ES-I3 (cell line): Measurements from ENCODE around the gene CDKN2AIPNL.
"Not testable (repeated sequence)": the region's sequence is repeated elsewhere in the genome, so short reads cannot be mapped to it uniquely, and the experiment has no call there.

Source experiments
- H3K36me3 ChIP-seq: 2 replicates; pipeline ENCODE4 v1.6.1; 2013; ENCODE audit warnings: mild to moderate bottlenecking, low read length, control low read depth, moderate library complexity; ENCODE audit not compliant: insufficient read depth
- H3K4me1 ChIP-seq: 2 replicates; pipeline ENCODE4 v1.6.1; 2013; ENCODE audit warnings: mild to moderate bottlenecking, control low read depth, low read length; ENCODE audit not compliant: insufficient read depth
- H3K9ac ChIP-seq: 2 replicates; pipeline ENCODE4 v1.6.1; 2013; ENCODE audit warnings: low read depth, mild to moderate bottlenecking, low read length, moderate library complexity
- H3K9me3 ChIP-seq: 2 replicates; pipeline ENCODE4 v1.6.1; 2013; ENCODE audit warnings: mild to moderate bottlenecking, low read length, moderate library complexity; ENCODE audit not compliant: control insufficient read depth, insufficient read depth

The CDKN2AIPNL gene

GRCh38 chr5:134403951-134404350 lies 7.7 kb downstream of the CDKN2AIPNL start:
- no peaks in the 10 kb centered on the region for H3K9me3 ChIP-seq
- H3K36me3 ChIP-seq = peaks cover 11% of the 10 kb centered on the region
- H3K9ac ChIP-seq = no peak overlapping the region
- H3K4me1 ChIP-seq = no peaks in the 10 kb centered on the region

GRCh38 chr5:134398609-134399155 lies 13.0 kb downstream of the CDKN2AIPNL start:
- Histone ChIP-seq H3K36me3 (peaks cover 25% of the 10 kb centered on the region), H3K9me3 (no peaks in the 10 kb centered on the region), H3K9ac (no peak overlapping the region), H3K4me1 (peaks cover 12% of the 10 kb centered on the region)

DNA sequence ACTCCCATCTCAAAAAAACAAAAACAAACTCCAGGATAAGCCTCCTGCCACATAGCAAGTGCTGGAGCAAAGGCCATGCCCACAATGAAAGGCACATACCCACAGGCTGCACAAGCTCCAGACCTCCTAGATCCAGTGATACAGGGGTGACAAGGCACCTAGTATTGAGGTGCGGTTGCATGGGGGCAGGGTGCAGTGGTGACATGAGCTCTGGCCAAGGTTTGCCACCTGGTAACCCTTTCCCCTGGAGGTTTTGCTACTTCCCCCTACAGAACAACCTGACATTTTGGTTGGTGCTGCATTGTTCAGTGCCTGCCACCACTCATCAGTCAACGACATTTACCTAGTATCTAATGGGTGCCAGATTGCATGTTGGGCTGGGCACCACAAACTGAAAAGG lies 14.5 kb downstream of the CDKN2AIPNL start:
- H3K9ac ChIP-seq = no peak overlapping the region
- H3K4me1 ChIP-seq = peaks cover 14% of the 10 kb centered on the region
- H3K9me3 ChIP-seq = no peaks in the 10 kb centered on the region
- H3K36me3 ChIP-seq = peaks cover 25% of the 10 kb centered on the region

- H3K36me3 ChIP-seq = peaks cover 22% of the 10 kb centered on the region
Measured at GRCh38 chr5:134396274-134396673, 15.4 kb downstream of the CDKN2AIPNL start.

DNA sequence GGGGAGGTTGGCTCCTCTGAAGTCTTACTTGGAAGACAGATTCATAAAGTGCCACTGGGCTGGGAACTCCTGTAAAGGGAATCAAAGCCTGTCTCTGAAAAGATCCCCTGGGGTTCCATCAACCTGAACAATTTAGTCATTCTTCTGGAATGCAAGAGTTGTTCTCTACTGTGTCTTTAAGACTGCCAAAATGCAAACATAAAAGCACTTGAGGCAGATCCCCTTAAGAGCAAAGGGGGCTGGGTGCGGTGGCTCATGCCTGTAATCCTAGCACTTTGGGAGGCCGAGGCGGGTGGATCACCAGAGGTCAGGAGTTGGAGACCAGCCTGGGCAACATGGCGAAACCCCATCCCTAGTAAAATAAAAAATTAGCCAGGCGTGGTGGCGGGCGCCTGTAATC lies 16.7 kb downstream of the CDKN2AIPNL start:
- peaks cover 14% of the 10 kb centered on the region for H3K4me1 ChIP-seq
- H3K9me3 ChIP-seq = no peaks in the 10 kb centered on the region
- no peak overlapping the region for H3K9ac ChIP-seq
- peaks cover 25% of the 10 kb centered on the region for H3K36me3 ChIP-seq

More at GRCh38 chr5:134396274-134396673, 15.4 kb downstream of the CDKN2AIPNL start:
- no peaks in the 10 kb centered on the region for H3K9me3 ChIP-seq
- no peak overlapping the region for H3K9ac ChIP-seq
- H3K4me1 ChIP-seq = peaks cover 14% of the 10 kb centered on the region

GRCh38 chr5:134392301-134392700 lies 19.4 kb downstream of the CDKN2AIPNL start:
- H3K4me1 ChIP-seq = peaks cover 14% of the 10 kb centered on the region
- H3K9ac ChIP-seq = no peak overlapping the region
- peaks cover 39% of the 10 kb centered on the region for H3K36me3 ChIP-seq
- H3K9me3 ChIP-seq = no peaks in the 10 kb centered on the region

- no peaks in the 10 kb centered on the region for H3K4me1 ChIP-seq
- H3K9me3 ChIP-seq = no peaks in the 10 kb centered on the region
- H3K9ac ChIP-seq = no peak overlapping the region
- H3K36me3 ChIP-seq = peaks cover 31% of the 10 kb centered on the region
Measured at GRCh38 chr5:134387443-134387842, 24.2 kb downstream of the CDKN2AIPNL start.

GRCh38 chr5:134383980-134384697 lies 27.5 kb downstream of the CDKN2AIPNL start:
- Histone ChIP-seq H3K36me3 (peaks cover 38% of the 10 kb centered on the region), H3K9ac (no peak overlapping the region), H3K9me3 (no peaks in the 10 kb centered on the region), H3K4me1 (no peaks in the 10 kb centered on the region)

DNA sequence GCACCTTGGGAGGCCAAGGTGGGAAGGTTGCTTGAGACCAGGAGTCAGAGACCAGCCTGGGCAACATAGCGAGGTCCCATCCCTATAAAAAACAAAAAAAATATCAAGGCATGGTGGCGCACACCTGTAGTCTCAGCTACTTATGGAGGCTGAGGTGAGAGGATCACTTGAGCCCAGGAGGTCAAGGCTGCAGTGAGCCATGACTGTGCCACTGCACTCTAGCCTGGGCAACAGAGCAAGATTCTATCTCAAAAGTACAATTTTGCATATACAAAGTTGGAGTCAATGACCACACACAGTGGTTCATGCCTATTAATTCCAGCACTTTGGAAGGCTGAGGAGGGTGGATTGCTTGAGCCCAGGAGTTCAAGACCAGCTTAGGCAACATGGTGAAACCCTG lies 29.5 kb downstream of the CDKN2AIPNL start:
- peaks cover 25% of the 10 kb centered on the region for H3K36me3 ChIP-seq
- not testable (repeated sequence) for H3K4me1 ChIP-seq, H3K9me3 ChIP-seq, H3K9ac ChIP-seq

DNA sequence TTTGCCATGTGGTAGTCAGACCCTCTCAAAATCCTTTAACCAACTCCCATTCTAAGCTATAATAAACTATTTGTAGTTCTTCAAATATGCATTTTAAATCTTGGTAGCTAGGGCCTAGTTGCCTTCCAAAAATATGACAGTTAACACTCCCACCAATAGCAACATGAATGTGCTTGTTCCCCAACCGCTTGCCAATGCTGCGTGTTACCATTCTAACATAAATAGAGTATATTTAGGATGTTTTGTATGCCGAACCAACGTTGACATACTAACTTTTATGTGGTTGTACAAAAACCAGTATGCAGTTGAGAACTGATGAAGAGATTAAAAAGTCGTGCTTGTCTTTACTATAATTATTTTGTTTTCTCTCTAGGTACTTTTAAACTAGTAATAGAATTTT lies 31.3 kb downstream of the CDKN2AIPNL start:
- Histone ChIP-seq H3K9ac (no peak overlapping the region), H3K4me1 (no peaks in the 10 kb centered on the region), H3K36me3 (peaks cover 25% of the 10 kb centered on the region)

DNA sequence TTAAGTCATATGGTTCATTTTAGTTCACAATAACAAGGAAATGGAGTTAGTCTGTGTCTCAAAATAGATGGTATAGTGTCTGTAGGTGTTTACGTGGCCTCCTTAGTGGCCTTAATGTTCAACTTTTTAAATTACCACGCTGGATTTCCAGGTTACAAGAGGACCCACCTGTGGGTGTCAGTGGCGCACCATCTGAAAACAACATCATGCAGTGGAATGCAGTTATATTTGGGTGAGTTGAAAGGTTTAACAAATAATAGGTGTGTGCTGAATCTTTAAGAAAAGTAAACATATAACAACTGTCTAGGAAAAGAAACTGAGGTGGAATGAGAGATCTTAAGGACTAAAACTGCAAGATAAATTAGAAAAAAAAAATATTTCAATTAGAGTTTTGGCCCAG lies 37.4 kb downstream of the CDKN2AIPNL start:
- Histone ChIP-seq H3K9ac (no peak overlapping the region), H3K4me1 (peaks cover 6% of the 10 kb centered on the region; the same call in 1 of the 2 replicates), H3K9me3 (no peaks in the 10 kb centered on the region), H3K36me3 (peaks cover 3% of the 10 kb centered on the region; the same call in 1 of the 2 replicates)

More for the DNA sequence above, 31.3 kb downstream of the CDKN2AIPNL start:
- H3K9me3 ChIP-seq = no peaks in the 10 kb centered on the region

DNA sequence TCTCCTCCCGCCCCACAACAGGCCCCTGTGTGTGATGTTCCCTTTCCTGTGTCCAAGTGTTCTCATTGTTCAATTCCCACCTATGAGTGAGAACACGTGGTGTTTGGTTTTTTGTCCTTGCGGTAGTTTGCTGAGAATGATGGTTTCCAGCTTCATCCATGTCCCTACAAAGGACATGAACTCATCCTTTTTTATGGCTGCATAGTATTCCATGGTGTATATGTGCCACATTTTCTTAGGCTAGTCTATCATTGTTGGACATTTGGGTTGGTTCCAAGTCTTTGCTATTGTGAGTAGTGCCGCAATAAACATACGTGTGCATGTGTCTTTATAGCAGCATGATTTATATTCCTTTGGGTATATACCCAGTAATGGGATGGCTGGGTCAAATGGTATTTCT lies 38.0 kb downstream of the CDKN2AIPNL start:
- not testable (repeated sequence) for H3K36me3 ChIP-seq, H3K9ac ChIP-seq, H3K4me1 ChIP-seq, H3K9me3 ChIP-seq

DNA sequence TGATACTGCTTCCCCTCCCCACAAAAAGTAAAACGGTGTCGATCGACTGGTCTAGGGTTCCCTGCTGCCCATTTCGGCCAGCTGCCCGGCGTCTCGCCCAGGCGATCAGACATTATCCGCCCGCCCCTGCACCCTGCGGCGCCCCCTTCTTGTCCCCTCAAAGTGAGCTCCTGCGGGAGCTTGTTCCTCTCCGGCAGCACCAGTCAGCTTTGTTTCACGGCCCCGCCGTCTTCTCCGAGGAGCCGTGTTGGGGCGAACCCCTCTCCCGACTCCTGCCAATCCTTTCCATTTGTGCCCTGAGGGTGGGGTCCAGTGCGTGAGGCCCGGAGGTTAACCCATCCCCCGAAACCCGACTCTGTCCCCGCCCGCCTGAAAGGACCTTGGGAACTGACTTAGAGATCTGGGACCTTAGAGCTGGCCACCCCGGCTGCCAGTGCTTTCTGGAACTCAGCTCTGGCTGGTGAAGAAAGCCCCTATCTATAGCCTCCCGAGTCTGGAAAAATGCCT lies 39.8 kb downstream of the CDKN2AIPNL start:
- Histone ChIP-seq H3K9ac (peak overlapping the region; percentile 88), H3K36me3 (no peaks in the 10 kb centered on the region; the same call in 1 of the 2 replicates), H3K9me3 (no peaks in the 10 kb centered on the region), H3K4me1 (peaks cover 6% of the 10 kb centered on the region; the same call in 1 of the 2 replicates)

DNA sequence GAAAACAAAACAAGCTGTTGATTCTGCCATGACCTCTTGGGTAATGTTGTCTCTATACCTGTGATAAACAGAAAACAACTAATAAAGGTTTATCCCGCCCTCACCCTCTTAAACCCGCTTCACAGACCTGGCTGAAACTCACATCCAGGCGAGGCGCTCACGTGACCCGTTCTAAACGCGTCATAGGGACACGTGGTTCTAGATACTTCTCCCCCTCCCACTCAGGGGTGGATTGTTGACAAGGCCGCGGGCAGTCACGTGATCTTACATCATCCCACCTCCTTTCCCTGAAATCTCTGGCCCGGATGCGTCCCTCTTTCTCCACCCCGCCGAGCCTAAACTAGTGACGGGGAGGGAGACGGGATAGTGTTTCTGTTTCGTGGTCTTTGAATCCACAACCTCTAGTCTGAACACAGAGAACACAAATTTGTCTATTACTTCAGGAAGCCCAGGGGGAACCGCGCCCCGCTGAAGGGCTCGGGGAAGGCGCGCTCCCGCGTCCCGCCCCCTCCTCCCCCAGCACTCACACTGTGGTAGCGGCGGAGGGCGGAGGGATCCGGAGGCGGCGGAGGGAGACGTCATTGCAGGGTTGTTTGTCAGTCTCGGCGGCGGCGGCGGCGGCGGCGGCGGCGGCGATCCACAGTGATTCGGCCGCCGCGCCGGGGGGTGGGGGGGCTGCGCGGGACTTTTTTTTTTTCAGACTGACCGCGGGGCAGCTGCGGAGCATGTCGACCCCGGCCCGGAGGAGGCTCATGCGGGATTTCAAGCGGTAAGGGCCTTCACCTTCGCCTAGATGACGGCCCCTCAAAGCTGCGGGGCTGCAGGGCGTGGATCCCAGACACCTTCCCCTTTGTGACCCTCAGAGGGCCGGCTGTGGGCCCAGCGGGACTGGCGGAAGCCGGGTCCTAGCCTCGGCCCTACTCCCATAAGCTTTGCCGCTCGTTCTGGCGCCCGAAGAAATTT lies 40.5 kb downstream of the CDKN2AIPNL start, which contains the start of gene UBE2B:
TSS of gene UBE2B (plus strand) at position 699 of the 963 bp plus-strand sequence. CDS start at position 726, 27 bp downstream.
- H3K9me3 ChIP-seq = no peaks in the 10 kb centered on the region
- peak within 1 kb of the TSS; percentile 88 for H3K9ac ChIP-seq
- H3K4me1 ChIP-seq = peaks cover 6% of the 10 kb centered on the region; the same call in 1 of the 2 replicates
- no peaks in the 10 kb centered on the region; the same call in 1 of the 2 replicates for H3K36me3 ChIP-seq
